Lower leg skin (tissue), 4 donors: ENCODE data around the gene PPFIA1. TPM values are rescaled to one million over a fixed set of nuclear protein-coding genes. Genes with fewer than 3 reads are reported as not detected.
A peak's percentile ranks its signal among the peaks of the same experiment; 100 is the strongest.
"Not testable (repeated sequence)": the region's sequence is repeated elsewhere in the genome, so short reads cannot be mapped to it uniquely, and the experiment has no call there.

Experiments used
- DNase-seq, 2 donors: peaks; one replicate each; pipeline ENCODE4 v3.0.0-alpha.2; 2019; ENCODE audit warnings: low spot score in 2 of 2
- H3K4me3 ChIP-seq: fragments of 200-600 bp; sonication (generic); 2 replicates; pipeline ENCODE4 v1.5.1; 2017; ENCODE audit warnings: mild to moderate bottlenecking, low read depth; ENCODE audit not compliant: poor library complexity, severe bottlenecking
- POLR2A ChIP-seq, 2 donors: fragments of 450-650 bp; IDR thresholded peaks; one replicate each; pipeline ENCODE4 v1.6.1; 2016 to 2017; ENCODE audit warnings: antibody characterized with exemption in 2 of 2, mild to moderate bottlenecking in 1 of 2, moderate library complexity in 1 of 2
- WGBS, 2 donors: methylation state at CpG; one replicate each; pipeline ENCODE4 v1.1.5; 2018; 5-methylcytosine and 5-hydroxymethylcytosine counted together
- intact Hi-C: fragments of 100-400 bp; cut with DNase I; formaldehyde crosslinking; loops from one replicate; pipeline ENCODE4 v1.15.0; 2023; ENCODE audit warnings: low total_unique reads
- total RNA-seq, 4 donors: library from RNA; depleted of rRNA; stranded (reverse); fragments of >200 nt; gene quantifications; one replicate each; pipeline ENCODE4 v1.1.0, GENCODE V29; 2016
- TF ChIP-seq, protein P1 (sequence below), 3 donors: fragments of 450-650 bp; IDR thresholded peaks; one replicate each; pipeline ENCODE4 v1.5.1; 2016; ENCODE audit warnings: antibody characterized with exemption in 3 of 3, mild to moderate bottlenecking in 3 of 3, moderate library complexity in 2 of 3

The PPFIA1 gene
- total RNA-seq, 4 donors from 2014 or later: 31.9 to 61.7 (median 48.5) TPM

DNA sequence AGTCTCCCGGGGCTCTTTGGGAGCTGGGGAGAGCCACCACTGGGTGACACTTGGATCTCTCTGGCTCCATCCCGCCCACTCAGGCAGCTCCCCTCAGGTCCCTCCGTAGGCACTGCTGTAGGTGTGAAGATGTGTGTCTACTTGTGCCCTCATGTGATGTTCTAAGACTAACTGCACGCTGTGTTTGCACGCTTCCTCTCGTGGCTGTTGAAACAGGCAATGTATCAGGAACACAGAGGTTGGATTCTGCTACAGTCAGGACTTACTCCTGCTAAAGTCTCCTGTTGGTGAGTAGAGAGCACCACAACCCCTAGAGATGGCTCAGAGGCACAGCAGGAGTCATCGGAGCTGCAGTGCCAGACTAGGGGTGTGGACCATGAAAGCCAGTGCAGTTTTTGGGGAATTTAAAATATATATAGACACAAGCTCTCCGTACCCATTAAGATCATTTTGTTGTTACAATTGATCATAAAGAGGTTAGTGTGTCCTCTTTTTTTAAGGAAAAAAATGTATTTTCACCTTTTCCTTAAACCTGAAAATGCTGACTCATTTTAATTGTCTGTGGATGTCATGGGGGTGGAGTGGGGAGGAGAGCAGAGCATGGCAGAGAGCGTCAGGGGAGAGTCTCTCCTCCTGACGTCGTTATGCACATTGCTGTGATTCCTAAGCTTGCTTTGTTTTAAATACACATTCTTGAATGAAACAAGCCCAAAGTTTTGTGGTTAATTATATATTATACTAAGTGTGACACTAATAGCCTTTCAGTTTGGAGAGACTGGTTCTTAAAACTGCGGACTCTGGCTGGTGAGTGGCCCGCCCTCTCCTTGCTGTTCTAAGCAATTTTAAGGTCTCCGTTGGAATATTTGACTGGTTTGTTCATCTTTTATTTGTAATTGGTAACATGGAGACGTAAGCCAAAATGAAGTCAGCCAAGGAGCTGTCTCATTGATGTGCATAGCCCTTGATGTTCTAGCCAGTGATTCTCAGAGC is 111.7 kb downstream of the PPFIA1 start:
- WGBS, 2 donors: 72 to 78% methylated on average over 15 of the region's 15 CpGs
- no peak overlapping the region for H3K4me3 ChIP-seq
- TF ChIP-seq, protein P1, sequence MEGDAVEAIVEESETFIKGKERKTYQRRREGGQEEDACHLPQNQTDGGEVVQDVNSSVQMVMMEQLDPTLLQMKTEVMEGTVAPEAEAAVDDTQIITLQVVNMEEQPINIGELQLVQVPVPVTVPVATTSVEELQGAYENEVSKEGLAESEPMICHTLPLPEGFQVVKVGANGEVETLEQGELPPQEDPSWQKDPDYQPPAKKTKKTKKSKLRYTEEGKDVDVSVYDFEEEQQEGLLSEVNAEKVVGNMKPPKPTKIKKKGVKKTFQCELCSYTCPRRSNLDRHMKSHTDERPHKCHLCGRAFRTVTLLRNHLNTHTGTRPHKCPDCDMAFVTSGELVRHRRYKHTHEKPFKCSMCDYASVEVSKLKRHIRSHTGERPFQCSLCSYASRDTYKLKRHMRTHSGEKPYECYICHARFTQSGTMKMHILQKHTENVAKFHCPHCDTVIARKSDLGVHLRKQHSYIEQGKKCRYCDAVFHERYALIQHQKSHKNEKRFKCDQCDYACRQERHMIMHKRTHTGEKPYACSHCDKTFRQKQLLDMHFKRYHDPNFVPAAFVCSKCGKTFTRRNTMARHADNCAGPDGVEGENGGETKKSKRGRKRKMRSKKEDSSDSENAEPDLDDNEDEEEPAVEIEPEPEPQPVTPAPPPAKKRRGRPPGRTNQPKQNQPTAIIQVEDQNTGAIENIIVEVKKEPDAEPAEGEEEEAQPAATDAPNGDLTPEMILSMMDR (IDR thresholded peaks at IDR 0.05): no peak
- no peak for TF ChIP-seq POLR2A (IDR thresholded peaks at IDR 0.05)
- intact Hi-C loops: no loop called here
- DNase-seq: peak in 1 of 2 donors; percentile 52

DNA sequence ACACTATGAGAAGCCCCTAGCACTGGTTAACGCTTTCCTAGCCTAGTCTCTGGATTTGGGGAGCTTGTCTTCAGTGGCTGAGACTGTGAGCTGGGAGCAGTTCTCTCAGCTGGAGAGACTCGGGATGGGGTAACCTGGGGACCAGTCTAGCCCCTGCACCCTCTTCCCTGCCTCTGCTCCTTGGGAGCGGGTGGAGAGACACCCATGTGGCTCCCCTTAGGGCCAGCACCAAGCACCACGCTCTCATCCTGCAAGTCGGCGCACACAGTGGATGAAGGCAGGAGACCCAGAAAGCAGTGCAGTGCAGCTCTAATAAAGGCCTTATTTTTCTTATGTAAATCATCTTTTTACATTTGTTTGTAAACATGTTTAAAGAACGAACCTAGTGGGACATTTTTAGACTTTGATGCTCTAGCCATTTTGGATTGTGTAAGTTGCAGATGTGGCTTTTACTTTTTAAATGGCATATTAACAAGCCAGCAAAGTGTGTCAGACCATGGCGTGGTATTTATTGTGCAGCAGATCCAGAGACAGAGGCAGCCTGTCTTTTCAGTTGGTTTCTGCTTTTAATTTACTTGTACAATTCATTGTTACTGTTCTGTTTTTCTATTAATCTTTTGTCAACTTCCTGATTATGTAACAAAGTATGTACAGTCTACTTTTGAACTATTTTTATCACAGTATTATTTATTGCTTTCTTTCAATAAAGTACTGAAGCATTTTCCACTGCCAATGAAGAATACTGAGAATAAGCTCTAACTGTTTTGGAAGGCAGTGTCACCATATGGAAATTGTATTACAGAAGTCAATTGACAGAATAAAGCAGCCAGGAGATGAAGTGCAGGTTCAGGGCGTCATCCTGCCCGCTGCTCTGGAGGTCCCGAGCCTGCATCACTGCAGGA is 113.4 kb downstream of the PPFIA1 start:
- intact Hi-C loops: no loop called here
- 73 to 76% methylated on average over 11 of the region's 11 CpGs for WGBS, 2 donors
- DNase-seq: peak in 1 of 2 donors; percentile 78

DNA sequence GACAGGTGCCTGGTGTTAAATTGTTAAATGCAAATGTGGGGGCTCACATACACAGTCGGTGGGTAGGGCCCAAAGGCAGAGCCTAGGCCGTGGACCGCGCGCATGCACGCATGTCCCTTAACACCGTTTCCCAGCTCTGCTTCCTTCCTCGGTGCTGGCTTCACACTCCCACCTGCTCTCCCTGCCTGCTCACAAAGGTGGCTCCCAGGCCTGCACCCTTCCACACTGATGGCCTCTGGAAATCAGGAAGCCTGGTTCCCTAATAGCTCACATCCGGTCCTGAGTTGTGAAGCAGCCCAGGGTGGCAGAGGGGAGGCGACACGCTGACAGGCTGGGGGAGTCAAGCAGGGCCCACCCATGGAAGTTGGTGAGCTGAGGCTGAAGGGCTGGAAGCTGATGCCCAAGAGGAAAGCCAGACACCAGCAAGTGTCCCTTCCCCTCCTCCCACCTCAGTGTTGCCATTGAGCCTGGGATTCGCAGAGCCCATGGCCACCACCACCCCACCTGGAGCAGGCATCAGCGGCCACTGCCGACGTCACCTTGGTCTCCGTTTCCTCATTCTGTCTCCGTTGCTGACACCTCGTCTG is 114.2 kb downstream of the PPFIA1 start:
- no peak for TF ChIP-seq POLR2A (IDR thresholded peaks at IDR 0.05)
- TF ChIP-seq, protein P1 (IDR thresholded peaks at IDR 0.05): no peak
- WGBS, 2 donors: 90 to 91% methylated on average over 18 of the region's 18 CpGs
- no peak overlapping the region for H3K4me3 ChIP-seq
- intact Hi-C loops: no loop called here
- peak in 1 of 2 donors; percentile 66 for DNase-seq

More for the DNA sequence above, 113.4 kb downstream of the PPFIA1 start:
- H3K4me3 ChIP-seq: no peak overlapping the region
- TF ChIP-seq, protein P1 (IDR thresholded peaks at IDR 0.05): no peak
- no peak for TF ChIP-seq POLR2A (IDR thresholded peaks at IDR 0.05)

DNA sequence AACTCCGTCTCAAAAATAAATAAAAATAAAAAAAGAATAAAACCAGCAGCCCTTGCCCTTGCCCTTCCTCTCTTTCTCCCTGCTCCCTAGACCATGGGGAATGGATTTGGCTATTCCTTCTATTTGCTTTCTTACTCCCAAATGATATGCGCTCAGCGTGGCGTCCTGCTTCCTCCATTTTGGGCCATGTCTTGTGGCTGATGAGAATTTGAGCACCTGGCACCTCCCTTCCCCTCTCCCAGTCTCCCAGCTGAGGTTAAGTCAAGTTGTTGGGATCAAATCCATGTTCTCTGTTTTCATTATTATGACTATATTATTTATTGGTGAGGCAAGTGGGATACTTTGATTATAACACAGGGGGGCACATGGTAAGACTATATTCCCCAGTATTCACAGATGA is 117.1 kb downstream of the PPFIA1 start:
- TF ChIP-seq, protein P1 (IDR thresholded peaks at IDR 0.05): no peak
- TF ChIP-seq POLR2A (IDR thresholded peaks at IDR 0.05): no peak

DNA sequence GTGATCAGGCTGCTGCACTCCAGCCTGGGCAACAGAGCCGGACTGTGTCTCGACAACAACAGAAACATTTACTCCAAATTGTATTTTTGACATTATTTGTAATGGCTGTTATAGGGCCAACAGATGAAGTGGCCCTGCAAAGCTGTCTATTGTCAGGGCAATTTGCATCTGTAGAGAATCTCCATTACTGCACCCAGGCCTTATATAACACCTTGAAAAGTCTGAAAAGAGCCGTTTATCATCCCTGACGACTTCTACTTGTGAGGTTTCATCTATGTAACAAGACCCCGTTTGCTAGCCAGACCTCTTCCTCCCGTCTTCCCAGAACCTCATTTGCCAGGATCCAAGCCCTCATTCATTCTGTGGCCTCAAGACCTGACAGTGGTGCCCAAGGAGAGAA is 118.7 kb downstream of the PPFIA1 start:
- DNase-seq: peak in 1 of 2 donors; percentile 34
- TF ChIP-seq POLR2A (IDR thresholded peaks at IDR 0.05): no peak
- TF ChIP-seq, protein P1 (IDR thresholded peaks at IDR 0.05): no peak
- intact Hi-C loops: no loop called here
- WGBS, 2 donors: 73 to 91% methylated on average over 6 of the region's 6 CpGs
- no peak overlapping the region for H3K4me3 ChIP-seq

More for the DNA sequence above, 117.1 kb downstream of the PPFIA1 start:
- 95 to 98% methylated on average over 4 of the region's 4 CpGs for WGBS, 2 donors
- intact Hi-C loops: no loop called here
- H3K4me3 ChIP-seq: no peak overlapping the region
- peak in 1 of 2 donors; percentile 43 for DNase-seq

DNA sequence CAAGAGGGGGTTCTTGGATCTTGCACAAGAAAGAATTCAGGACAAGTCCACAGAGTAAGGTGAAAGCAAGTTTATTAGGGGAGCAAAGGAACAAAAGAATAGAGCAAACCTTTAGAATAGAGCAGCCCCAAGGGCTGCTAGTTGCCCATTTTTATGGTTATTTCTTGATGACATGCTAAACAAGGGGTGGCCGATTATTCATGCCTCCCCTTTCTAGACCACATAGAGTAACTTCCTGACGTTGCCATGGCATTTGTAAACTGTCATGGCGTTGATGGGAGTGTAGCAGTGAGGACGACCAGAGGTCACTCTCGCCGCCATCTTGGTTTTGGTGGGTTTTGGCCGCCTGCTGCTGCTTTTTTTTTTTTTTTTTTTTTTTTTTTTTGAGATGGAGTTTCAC is 120.4 kb downstream of the PPFIA1 start:
- WGBS, 2 donors: 95 to 98% methylated on average over 7 of the region's 7 CpGs
- H3K4me3 ChIP-seq, DNase-seq, intact Hi-C loops: not testable (repeated sequence)
